T follicular helper cell (primary cell): ENCODE data around the gene EZR.

Experiments
- DNase-seq: peaks from one replicate; pipeline ENCODE4 v3.0.0-alpha.2; 2020; ENCODE audit warnings: low read depth

EZR gene

DNA sequence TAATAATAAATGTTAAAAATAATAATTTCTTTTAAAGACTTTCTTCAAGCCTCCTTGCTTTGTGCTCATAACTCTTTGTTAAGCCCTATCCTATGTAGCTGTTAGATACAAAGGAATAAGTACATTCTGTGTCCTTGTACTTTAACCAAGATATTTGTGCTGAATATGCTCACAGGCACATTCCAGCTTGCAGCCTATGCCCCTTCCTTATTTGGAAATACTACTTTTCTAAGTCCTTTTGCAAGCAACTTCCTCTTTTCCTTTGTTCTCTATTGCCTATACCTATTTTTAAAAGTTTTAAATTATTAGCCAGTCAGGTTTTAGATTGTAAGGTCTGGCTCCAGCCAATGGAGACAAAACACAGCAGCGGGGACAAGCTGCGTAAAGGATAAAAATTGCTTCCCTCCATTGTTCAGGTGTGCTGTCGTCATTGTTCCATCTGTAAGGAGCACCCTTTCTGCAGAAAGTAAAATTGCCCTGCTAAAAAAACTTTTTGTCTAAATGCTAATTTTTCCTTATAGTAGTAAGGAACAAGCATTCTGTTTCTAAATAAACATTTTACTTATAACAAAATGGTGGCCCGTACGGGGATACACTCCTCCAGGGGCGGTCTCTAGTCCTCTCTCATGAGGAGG is 89.1 kb downstream of the EZR start:
- no peak for DNase-seq

DNA sequence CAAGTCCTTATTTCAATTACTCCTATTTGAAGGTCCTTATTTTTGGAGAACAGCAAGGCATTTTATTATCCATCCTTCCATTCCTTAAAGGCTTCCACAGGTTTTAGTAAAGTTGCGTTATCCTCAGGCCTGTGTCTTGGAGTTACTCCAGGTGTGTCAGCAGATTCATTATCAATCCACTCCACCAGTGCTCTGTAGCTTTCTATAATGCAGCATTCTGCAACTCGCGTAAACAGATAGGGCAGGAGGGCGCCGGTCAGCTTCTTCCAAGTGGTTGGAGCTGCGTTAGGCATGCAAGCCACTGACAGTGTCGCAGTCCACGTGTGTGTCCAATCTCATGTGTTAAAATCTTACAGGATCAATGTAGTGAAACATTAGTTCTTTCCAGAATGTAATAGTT is 93.5 kb downstream of the EZR start:
- DNase-seq, result no peak

DNA sequence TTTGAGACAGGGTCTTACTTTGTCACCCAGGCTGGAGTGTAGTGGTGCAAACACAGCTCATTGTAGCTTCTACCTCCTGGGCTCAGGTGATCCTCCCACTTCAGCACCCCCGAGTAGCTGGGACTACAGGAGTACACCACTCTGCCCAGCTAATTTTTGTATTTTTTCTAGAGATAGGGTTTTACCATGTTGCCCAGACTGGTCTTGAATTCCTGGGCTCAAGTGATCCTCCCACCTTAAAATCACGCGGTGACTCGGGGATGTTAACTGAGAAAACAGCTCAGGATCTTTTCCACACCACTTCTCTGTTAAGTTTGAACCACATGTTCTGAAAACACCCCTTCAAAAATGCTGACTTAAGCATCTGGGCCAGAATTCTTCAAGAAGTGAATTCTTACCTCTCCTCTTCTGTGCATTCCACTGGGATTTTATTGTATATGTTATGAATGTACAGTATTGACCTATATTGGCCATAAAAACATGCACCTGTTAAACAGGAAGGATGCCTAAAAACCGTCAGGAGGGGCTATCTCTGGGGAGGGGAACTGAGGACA is 96.9 kb downstream of the EZR start:
- no peak for DNase-seq

DNA sequence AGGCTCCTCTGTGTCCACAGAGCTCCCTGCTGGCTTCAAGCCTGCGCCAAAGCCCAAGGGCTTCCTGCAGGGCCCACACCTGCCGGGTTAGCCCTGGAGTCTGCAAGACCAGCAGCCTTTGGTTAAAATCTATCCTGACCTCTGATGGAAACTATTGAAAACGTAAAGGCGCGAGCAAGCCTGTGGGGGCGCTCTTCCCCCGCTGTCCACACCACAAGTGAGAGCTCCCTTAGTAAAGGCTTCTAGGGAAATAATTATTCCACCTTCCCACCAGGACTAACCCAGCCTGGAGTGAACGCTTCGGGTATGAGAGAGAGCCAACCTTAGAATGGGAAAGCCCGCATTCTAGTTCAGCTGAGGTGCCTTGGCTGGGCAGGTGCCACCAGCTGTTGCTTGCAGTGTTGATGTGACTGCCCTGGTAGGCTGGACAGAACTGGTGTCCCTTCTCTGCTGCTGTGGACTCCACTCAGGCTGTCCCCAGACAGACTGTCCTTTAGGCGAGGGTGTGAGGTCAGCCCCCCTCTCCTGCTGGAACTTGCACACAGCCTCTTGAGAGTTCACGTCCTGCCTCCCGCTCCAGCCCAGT is 100.6 kb downstream of the EZR start:
- DNase-seq, result no peak

DNA sequence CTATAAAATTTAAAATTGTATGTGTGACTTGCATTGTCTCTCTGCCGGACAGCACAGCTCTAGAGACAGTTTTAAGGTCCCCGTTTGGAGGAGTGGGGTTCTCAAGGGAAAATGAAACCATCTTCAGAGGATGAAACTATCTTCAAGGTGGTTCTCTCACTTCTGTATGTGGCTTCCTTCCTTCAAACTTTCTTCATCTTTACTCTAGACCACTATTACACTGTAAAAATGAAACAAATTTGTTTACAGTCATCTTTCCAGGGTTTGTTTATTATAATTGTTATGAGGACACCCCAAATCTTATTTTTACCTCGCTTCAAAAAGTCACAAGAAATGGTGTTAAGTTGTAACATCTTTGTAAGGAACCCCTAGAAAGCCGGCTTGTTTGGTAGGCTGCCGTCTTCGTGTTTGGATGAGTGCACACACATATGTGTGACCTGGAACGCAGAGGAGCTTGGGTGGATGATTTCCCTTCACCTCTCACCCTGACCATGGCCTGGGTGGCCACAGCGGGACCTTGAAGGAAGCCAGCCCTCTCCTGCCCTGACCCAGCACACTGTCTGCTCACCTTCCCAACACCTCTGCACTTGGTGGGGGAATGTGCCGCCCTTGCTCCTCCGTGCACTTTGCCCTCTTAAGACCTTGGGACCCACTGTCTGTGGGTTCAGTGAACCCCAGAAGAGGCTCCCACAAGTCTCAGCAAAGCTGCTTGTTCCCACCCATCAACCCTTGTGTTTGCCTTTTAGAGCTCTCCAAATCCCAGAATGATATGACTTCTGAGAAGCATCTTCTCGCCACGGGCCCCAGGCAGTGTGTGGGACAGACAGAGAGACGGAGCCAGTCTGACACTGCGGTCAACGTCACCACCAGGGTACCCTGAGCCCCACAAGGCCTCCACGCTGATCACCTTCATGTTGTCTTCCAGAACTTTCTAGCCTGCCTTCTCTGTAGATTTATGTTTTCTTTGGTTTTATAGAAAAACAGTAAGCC is 101.5 kb downstream of the EZR start:
- DNase-seq, result no peak
